ENCODE results near the gene YJU2.

YJU2 gene

GRCh38 chr19:4300589-4300988, 53.7 kb downstream of the YJU2 start:
- ChIA-PET POLR2A (no interaction called here), CTCF (no interaction called here)
- H3K4me3 ChIP-seq (ENCODE audit: low read depth, low read length): no peak overlapping the region
- no peak for TF ChIP-seq CTCF (IDR thresholded peaks at IDR 0.05; ENCODE audit: insufficient read depth, low read length, missing control alignments)
- no peak for DNase-seq (ENCODE audit: low read depth, low spot score)

- CTCF ChIA-PET: interaction anchor here (1.2 kb wide), 1 partner anchor 35 kb away, joined by 4 read pairs; no protein-coding TSS in a partner anchor
- no peak for DNase-seq (ENCODE audit: low read depth, low spot score)
- H3K4me3 ChIP-seq (ENCODE audit: low read depth, low read length): no peak overlapping the region
- POLR2A ChIA-PET: no interaction called here
- no peak for TF ChIP-seq CTCF (IDR thresholded peaks at IDR 0.05; ENCODE audit: insufficient read depth, low read length, missing control alignments)
These were observed 54.8 kb downstream of the YJU2 start for GRCh38 chr19:4301590-4302242.

- TF ChIP-seq CTCF (IDR thresholded peaks at IDR 0.05; ENCODE audit: insufficient read depth, low read length, missing control alignments): no peak
- ChIA-PET POLR2A (no interaction called here), CTCF (interaction anchor here (1.2 kb wide), 1 partner anchor 35 kb away, joined by 4 read pairs; no protein-coding TSS in a partner anchor)
- no peak within 1 kb of the TSS for H3K4me3 ChIP-seq (ENCODE audit: low read depth, low read length)
- DNase-seq (ENCODE audit: low read depth, low spot score): no peak
These were observed 55.4 kb downstream of the YJU2 start, which contains the start of gene TMIGD2 for GRCh38 chr19:4302243-4302640. TSS of gene TMIGD2 (minus strand) at chr19:4302389. CDS start at chr19:4302385, 4 bp downstream.

- POLR2A ChIA-PET: no interaction called here
- DNase-seq (ENCODE audit: low read depth, low spot score): no peak
- no peak for TF ChIP-seq CTCF (IDR thresholded peaks at IDR 0.05; ENCODE audit: insufficient read depth, low read length, missing control alignments)
- CTCF ChIA-PET: interaction anchor here (0.6 to 1.2 kb wide), 2 partner anchors 33 to 49 kb away, joined by 3 read pairs; no protein-coding TSS in a partner anchor
- H3K4me3 ChIP-seq (ENCODE audit: low read depth, low read length): peak overlapping the region; percentile 33
These were observed 57.1 kb downstream of the YJU2 start for GRCh38 chr19:4303819-4304537.

- peak within 1 kb of the TSS; percentile 56 for H3K4me3 ChIP-seq (ENCODE audit: low read depth, low read length)
- ChIA-PET POLR2A (no interaction called here), CTCF (interaction anchor here (0.6 to 1.2 kb wide), 2 partner anchors 34 to 48 kb away, joined by 3 read pairs; no protein-coding TSS in a partner anchor)
- TF ChIP-seq CTCF (IDR thresholded peaks at IDR 0.05; ENCODE audit: insufficient read depth, low read length, missing control alignments): no peak
- no peak for DNase-seq (ENCODE audit: low read depth, low spot score)
These were observed 57.8 kb downstream of the YJU2 start, which contains the start of gene FSD1 for GRCh38 chr19:4304538-4305256. TSS of gene FSD1 (plus strand) at chr19:4304598. CDS start at chr19:4304747, 149 bp downstream.

Measured in AG04449 (cell line).